GM12874 (cell line): ENCODE data around the gene STK16.

ENCODE experiments used
- CTCF ChIP-seq: IDR thresholded peaks from 2 replicates; pipeline ENCODE4 v1.5.1; 2011; ENCODE audit warnings: low read depth, mild to moderate bottlenecking, control low read depth, low read length, moderate library complexity; ENCODE audit not compliant: insufficient read depth

STK16 gene

DNA sequence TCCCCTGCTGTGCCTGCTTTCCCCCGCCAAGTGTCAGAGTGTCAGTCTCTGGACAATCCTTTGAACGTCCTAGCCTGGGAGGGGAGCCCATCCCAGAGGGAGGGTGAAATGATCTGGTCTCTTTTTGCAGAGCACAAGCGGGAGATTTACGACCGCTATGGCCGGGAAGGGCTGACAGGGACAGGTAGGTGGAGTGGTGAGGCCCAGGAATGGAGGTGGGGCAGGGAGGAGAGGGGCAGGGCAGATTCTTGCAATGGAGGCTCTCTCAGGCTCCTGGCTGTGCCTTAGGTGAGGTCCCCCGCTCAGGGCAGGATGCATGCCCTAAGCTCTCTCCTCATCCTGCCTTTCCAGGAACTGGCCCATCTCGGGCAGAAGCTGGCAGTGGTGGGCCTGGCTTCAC lies 36.3 kb downstream of the STK16 start:
- no peak for TF ChIP-seq CTCF

DNA sequence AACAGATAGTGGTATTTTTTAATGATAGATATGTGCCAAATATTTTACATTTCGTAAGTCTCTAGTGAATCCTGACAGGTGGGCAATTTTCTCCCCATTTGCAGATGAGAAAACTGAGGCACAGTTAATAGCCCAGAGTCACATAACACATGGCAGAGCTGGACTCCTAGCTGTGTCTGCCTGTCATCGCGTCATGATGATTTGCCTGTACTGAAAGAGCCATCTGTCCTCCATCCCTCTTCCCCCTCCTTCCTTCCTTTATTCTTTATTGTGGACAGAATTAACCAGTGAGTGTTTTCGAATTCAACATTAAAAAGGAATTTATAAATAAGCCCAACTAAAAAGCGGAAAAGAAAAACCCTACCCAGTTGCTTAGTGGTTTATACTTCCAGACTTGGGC lies 37.1 kb downstream of the STK16 start:
- no peak for TF ChIP-seq CTCF

- no peak for TF ChIP-seq CTCF
Measured at GRCh38 chr2:219282943-219283581, 37.8 kb downstream of the STK16 start.

DNA sequence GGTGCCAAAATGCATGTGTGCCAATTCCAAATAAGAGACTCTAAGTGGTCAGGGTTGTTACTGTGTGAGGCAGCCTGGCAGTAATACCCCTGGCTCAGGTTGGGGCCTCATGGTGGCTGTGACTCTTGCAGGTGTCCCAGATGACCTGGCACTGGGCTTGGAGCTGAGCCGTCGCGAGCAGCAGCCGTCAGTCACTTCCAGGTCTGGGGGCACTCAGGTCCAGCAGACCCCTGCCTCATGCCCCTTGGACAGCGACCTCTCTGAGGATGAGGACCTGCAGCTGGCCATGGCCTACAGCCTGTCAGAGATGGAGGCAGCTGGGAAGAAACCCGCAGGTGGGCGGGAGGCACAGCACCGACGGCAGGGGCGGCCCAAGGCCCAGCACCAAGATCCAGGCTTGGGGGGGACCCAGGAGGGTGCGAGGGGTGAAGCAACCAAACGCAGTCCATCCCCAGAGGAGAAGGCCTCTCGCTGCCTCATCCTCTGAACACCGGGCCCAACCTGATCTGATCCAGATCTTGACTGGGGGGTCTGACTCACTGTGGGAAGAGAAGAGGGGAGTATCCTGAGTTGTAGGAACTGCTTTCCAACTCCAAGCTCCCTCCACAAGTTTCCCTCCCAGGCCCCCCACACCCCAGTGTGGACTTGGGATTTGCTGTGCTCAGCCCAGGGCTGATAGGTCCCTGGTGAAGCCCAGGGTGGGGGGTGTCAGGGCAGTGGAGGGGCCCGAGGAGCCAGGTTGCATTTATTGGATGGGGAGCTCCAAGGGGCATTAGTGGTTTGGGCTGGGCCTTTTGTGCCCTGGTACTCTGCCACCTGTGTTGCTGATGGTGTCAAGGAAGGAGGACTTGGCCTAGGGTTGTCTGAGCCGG lies 39.5 kb downstream of the STK16 start:
- TF ChIP-seq CTCF = no peak

DNA sequence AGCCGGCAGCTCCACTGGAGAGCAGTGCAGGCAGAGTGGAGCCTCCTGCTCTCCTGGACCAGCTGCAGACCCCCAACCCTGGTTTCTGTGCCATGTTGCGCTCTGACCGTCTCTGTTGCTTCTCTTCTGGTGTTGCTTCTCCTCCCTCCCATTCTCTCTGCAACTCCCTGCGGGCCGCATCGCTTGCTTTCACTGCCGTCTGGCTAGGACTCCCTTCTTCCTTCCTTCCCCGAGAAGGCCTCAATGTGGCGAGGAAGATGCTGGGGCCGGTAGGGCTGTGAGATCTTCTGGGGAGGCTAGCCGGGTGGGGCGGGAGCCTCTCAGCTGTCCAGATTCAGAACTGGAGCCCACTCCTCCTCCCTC lies 40.1 kb downstream of the STK16 start:
- no peak for TF ChIP-seq CTCF

GRCh38 chr2:219285894-219286425 lies 40.7 kb downstream of the STK16 start:
- no peak for TF ChIP-seq CTCF

DNA sequence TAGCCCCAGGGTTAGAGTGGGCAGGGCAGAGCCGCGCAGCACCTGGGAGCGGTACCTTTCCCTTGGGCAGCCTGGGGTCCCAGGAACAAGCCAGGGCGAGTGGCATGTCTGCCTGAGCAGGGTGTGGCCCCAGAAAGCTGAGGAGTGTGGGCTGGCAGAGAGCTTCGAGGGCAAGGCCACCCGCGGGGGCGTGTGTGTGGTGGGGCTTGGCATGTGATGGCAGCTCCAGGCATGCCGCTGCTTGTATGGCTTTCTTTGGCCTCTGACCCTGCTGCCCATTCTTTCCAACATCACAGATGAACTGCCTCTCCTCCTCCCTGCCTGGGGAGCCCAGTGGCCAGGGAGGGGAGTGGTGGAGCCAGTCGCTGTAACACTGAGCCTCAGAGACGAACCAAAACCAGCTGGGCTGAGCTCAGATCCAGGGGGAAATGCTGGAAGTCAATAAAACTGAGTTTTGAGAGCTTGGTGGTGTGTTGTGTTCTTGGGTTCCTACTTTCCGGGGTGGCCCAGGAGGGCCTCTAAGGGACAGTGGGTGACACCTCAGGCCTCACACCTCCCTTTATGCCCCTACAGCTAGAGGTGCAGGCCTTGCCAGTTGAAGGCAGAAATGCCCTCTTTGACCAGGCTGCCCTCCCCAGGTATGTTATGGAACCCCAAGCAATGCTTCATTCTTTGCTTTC lies 41.3 kb downstream of the STK16 start:
- TF ChIP-seq CTCF = no peak
